RPMI7951 (cell line): ENCODE measurements around the gene ZNF792. TPM values are rescaled to one million over a fixed set of nuclear protein-coding genes. Genes with fewer than 3 reads are reported as not detected.
"Not testable (repeated sequence)": the region's sequence is repeated elsewhere in the genome, so short reads cannot be mapped to it uniquely, and the experiment has no call there.

Experiments used
- DNase-seq: peaks from one replicate; pipeline ENCODE4 v3.0.0-alpha.2; 2012; ENCODE audit warnings: low read depth
- total RNA-seq: library from RNA; depleted of rRNA; stranded (reverse); fragments of >200 nt; shearing (Covaris generic); gene quantifications from 2 replicates; pipeline ENCODE4 v1.2.3, GENCODE V29; 2014

ZNF792 gene
- total RNA-seq, 1 experiment from 2014 or later, result 7.4 TPM

DNA sequence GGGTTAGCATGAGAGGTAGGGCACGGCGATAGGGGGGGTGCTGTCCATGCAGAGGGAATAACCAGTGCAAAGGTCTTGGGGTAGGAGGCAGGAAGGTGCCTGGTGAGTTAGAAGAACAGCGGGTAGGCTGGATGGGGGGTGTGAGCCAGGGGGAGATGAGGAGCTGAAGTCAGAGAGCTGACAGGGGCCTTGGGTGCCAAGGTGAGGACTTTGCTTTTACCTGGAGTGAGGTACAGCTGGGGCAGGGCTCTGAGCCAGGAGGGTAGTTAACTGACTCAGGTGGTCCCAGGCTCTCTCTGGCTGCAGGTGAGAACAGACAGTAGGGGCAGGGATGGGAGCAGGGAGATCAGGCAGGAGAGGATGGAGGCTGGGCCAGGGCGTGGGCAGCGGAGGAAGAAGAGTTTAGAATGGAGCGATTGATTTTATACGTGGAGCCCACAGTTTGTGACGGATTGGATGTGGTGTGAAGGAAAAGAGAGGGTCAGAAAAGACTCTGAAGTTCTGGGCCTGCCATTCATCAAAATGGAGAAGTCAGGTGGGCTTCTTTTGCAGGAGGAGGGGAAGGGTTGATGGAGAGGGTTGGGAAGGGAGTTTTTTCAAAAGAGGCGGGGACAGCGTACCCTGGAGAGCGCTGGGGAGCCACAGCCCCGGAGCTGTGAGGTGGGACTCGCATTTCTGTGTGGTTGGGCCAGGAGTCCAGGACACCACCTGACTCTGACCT lies 34.9 kb upstream of the ZNF792 start:
- no peak for DNase-seq

DNA sequence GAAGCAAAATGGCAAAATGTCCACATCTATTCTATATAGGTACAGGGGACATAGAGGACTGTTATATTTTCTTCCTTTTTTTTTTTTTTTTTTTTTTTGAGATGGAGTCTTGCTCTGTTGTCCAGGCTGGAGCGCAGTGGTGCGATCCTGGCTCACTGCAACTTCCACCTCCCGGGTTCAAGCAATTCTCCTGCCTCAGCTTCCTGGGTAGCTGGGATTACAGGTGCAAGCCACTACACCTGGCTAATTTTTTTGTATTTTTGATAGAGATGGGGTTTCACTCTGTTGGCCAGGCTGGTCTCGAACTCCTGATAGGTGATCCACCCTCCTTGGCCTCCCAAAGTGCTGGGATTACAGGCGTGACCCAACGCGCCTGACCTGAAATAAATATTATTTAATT lies 34.2 kb upstream of the ZNF792 start:
- DNase-seq, result not testable (repeated sequence)

DNA sequence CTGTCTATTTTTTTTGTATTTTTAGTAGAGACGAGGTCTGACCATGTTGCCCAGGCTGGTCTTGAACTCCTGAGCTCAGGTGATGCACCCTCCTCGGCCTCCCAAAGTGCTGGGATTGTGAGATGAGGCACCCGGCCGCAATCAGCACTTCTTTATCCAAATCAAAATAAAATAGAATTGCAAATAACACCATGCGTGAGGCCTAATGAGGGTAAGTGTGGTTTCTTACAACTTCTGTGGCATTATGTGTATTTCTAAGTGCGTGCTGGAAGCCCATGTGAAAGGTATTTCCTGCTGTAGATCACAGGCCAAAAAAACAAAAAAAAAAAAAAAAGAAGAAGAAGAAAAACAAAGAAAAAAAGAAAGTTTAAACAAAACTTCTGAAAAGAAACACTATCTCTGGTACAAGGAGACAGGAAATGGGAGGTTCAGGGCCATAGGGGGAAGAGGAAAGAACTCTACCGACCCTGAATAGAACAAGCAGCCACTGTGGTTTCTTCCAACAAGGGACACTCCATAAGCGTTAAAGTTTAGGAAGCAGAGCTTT lies 33.1 kb upstream of the ZNF792 start:
- no peak for DNase-seq

DNA sequence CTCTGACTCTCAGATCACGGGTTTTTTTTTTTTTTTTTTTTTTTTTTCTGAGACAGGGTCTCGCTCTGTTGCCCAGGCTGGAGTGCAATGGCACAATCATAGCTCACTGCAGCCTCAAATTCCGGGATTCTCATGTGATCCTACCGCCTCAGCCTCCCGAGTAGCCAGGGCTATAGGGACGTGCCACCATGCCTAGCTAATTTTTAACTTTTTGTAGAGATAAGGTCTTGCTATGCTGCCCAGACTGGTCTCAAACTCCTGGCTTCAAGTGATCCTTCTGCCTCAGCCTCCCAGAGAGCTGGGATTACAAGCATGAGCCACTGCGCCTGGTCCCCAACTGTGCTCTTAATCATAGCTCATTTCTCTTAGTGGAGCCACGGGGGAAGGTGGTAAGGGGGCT lies 31.5 kb upstream of the ZNF792 start:
- no peak for DNase-seq

DNA sequence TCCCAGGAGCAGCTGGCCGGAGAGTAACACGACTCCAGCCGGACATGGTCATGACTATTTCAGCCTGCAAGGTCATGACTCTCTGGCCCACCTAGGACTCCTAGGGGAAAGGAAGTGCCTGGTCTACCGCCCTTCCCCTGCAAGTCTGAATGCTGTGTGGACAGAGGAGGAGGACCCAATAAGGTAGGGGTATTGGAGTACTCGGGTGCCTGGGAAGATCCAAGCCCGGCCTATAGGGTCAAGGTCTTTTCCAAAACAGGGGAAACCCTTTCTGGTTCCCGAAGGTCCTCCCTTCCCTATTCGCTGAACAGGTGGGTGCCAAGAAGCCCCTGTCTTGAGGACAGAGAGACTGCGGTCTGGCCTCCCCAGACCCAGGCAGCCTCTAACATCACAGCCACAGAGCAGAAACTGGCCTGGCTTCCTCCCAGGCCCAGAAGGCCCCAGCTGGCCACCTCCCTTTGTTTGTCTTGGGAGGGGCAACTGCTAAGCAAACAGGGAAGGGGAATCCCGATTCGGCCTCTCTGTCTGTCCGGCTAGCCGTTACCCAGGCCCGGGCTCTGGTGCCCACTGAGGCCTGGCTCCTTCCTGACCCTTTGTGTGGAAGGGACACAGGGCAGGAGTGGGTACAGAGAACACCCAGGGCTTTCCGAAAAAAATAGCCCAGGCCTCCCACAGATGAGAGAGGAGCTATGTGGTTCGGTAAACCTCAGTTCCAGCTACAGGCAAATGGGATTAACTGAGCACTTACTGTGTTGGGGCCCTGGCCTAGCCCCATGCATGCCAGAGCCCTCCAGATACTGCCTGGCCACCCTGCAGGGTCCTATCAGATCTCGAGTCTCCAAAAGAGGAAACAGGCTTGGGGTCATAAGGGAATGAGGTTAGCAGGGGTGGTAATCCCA lies 30.9 kb upstream of the ZNF792 start:
- DNase-seq, result no peak

DNA sequence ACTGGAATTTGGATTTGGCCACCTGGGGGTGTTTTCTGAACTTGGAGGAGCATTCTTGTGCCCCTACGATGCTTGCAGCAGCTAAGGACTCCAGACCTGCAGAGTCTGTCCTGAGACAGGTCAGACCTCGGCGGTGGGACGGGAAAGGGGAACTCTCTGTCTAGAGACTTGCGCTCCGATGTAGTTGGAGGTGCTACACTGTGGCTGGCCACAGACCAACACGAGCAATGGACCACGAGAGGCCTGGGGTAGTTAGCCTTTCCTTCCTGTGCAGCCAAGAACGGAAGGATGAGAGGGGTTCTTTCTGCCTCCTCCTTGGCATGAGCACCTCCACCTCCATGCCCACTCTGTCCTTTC lies 30.2 kb upstream of the ZNF792 start:
- no peak for DNase-seq

DNA sequence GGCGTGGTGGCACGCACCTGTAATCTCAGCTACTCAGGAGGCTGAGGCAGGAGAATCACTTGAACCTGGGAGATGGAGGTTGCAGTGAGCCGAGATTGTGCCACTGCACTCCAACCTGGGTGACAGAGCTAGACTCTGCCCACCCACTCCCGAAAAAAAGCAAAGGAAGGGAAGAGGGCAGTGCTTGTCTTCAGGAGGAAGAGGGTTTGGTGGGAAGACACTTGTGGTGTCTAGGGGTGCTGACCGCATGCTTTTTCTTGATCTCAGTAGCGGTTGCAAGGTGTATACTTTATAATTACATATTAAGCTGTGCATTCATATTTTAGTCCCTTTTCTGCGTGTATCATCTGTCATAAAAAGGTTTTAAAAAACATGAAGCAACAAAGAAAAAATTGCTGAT lies 28.6 kb upstream of the ZNF792 start:
- DNase-seq, result not testable (repeated sequence)

DNA sequence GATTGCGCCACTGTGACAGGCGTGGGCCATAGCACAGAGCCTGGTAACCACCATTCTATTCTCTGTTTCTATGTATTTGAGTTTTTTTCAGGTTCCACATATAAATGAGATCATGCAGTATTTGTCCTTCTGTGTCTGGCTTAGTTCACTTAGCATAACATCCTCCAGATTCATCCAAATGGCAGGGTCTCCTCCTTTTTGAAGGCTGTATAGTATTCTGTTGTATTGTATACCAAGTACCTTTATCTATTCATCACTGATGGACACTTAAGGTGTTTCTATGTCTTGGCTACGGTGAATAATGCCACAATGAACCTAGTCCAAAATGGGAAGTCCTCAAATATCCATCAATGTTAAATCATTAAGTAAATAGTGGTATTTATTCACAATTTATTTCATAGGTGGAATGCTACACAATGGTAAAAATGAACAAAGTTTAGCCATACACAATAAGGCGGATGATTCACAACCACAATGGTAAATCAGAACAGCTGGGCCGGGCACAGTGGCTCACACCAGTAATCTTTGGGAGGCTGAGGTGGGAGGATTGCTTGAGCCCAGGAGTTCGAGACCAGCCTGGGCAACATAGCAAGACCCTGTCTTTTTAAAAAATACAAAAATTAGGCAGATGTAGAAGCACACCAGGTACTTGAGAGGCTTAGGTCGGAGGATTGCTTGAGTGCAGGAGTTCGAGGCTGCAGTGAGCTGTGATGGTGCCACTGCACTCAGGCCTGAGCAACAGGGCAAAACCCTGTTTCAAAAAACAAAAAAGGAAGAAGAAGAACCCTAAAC lies 27.7 kb upstream of the ZNF792 start:
- no peak for DNase-seq

DNA sequence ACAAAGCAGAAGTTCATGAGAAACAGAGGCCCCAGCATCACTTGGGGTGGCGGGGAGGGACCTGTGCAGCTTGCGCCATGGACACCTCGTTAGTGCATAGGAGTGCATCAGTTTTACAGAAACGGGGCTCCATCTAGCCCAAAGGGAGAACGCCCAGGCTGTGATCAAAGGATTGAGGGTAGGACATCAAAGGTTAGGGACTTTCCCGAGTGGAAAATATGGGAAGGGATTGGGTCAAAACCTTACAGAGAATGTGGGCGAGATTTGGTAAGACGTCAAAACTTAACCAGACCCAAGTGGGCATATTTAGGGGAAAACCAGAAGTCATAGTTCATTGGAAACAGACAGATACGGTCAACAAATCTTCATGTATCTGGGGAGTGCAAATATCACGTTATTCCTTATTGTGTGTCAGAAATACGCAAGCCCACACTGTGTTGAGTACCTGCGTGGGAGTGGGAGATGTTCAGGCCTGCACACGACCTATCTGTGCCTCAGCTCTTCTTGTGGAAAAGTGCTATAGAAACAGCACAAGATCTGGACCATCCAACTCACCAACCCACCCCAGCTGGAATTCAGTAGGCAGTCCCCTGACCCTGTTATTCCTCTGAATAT lies 26.7 kb upstream of the ZNF792 start:
- no peak for DNase-seq

DNA sequence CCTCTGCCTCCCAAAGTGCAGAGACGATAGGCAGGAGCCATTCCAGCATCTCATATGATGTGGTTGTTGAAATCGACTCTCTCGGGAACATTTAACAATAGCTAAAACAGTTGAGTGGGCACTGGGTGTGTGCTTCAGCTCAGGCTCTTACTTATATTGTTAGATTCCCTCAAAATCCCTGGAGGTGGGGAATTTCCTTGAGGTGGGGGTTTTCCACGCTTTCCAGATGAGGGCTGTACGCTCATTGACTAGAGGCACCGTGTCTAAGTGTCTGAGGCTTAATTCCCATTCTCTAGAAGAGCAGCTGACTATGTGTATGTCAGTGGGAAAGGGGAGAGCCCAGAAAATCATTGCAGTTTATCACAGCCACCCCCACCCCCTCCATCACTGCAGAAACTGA lies 25.3 kb upstream of the ZNF792 start:
- no peak for DNase-seq

DNA sequence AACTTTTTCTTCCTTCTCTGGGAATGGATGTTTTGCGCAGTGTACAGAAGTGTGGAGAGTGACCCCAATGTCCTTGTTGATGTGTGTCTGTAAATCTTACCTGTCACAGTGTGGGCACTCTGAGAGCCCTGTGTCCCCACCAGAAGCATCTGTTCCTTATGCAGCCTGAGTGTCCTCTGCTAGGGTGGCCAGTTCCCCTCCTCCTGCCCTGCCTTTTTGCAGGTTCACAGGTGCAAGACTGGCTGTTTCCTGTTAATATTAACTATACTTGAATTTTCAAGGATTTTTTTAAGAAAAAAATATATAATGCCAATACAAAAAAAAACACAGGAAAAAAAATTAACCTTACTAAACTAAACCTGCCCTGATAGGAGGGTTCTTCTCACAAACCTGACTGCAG lies 24.1 kb upstream of the ZNF792 start:
- DNase-seq, result no peak

DNA sequence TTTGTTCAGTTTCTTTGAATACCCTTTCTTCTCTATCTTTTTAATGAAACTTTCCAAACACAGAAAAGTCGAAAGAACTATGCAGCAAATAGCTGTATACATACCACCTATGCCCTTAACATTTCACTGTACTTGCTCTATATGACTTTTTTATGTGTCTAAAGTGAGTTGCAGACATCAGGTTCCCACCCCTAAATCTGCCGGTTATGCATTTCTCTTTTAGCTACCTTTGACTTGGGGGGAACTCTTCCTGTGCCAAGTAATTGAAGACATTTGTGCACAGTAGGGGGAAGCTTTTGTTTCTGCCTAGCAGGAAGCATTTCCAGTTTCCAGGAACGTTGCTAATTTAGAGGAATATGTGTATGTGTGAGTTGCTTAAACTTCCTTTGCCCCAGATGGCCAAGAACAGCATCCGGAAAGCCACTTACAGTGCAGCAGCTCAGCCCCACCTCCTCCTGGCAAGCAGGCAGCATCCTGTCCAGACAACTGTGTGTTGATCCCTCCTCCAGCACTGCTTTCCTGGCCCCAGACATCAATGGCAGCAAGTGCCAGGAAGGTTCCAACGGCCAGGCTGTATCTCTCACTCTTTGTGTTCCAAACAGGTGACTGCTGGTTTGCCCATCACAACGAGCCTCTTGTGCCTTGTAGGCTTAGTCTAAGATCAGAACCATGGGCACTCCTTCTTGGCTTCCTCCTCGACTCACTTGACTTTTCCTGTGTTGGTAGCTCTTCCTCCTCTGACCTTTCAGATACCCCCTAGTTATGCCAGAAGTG lies 21.4 kb upstream of the ZNF792 start:
- peak; percentile 34 for DNase-seq

DNA sequence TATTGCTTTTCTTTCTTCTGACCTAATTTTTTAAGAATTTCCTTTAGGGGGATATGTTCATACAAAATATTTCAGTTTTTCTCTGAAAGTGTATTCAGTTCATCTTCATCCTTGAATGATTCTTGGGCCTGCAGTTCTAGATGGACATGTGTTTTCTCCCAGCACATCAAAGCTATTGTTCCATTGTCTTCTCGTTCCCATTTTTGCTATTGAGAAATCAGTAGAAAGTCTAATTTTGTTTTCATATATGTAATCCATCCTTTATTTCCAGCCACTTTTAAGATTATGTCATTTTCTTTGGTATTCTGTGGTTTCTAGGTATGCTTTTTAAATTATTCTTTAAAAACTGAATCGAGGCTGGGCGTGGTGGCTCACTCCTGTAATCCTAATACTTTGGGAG lies 20.3 kb upstream of the ZNF792 start:
- no peak for DNase-seq

DNA sequence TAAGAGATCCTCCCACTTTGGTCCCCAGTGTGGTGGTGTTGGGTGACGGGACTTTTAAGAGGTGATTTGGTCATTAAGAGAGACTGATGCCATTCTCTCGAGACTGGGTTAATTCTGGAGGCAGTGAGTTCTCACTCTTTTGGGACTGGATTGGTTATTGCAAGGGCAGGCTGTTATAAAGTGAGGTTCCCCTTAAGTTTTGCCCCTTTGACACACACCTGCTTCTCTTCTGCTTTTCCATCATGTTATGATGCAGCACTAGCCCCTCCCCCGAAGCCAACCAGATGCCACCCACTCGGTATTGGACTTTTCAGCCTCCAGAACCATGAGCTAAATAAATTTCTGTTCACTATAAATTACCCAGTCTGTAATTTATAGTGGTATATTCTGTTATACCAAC lies 19.8 kb upstream of the ZNF792 start:
- DNase-seq, result no peak

DNA sequence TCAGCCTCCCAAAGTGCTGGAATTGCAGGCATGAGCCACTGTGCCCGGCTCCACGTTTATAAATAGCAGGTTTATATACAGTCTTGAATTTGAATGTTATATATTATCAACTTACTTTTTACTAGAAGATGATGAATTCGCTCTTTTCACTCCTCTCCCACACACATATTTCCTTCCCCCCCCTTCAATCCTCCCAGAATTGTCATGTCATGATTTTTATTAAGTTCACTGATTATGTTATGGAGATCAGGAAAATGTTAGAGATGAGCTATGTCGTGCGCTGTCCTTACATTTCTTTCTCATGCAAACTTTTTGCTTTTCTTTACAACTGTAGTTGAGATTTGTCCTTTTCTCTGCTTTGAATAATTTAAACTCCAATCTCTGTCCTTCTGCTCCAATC lies 18.2 kb upstream of the ZNF792 start:
- DNase-seq, result no peak

DNA sequence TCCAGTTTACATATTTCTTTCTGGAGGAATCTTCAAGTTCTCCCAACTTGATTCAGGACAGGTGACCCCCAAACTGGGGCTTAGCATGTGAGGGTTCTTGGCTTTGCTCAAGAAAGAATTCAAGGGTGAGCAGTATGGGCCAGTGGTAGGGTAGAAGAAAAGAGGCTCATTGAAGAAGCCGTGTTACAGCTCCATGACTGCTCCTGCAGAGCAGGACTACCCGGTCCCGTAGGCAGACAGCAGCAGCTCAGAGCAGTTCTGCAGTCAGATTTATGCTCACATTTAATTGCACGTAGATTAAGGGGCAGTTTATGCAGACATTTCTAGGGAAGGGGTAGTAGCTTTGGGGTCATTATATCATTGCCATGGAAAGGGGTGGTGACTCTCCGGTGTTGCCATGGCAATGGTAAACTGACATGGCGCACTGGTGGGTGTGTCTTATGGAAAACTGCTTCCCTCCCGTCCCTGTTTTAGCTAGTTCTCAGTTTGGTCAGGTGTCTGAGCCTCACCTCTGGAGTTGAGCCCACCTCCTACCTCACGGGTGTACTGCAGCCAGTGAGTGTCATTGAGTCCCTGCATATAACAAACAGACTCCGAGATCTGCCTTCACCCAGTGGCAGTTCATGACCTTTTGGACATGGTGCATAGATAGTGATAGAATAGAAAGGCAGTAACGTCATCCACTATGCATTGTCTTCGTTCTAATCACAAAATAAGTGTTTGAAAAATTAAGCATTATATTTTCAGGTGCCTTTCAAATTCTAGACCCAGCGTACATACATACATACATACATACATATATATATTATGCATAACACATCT lies 16.0 kb upstream of the ZNF792 start:
- no peak for DNase-seq

DNA sequence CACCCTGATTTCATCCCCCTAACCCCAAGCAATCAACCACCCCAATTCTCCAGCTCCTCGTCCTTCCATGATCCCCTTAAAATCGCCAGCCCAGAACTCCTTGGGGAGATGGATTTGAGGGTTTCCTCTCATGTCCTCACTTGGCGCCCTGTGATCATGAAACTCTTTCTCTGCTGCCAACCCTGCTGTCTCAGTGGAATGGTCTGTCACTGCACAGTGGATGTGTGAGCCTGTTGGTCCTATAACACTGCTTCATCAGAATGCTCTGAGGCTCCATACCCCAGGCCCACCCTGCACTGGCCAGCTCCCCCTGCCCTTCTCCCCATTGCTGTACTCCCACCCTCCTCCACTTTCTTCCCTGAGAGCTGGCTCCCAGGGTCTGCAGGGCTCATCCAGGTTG lies 12.6 kb upstream of the ZNF792 start:
- DNase-seq, result no peak

DNA sequence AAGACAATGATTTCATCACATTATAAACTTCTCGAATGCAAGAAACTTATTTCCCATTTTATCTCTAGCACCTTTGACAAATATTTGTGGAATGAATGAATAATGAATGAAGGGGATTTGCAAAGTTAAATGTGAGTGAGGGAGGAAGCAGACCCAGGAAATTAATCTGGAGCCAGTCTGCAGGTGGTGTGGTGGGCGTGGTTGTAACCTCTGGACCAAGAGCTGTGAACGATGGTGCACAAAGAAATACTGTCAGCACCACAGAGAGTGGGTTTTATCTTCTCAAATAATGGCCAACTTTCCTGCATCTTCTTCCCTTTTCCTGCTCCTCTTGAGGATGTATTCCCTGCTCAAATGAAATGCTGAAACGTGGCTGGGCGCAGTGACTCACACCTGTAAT lies 11.0 kb upstream of the ZNF792 start:
- DNase-seq, result no peak

DNA sequence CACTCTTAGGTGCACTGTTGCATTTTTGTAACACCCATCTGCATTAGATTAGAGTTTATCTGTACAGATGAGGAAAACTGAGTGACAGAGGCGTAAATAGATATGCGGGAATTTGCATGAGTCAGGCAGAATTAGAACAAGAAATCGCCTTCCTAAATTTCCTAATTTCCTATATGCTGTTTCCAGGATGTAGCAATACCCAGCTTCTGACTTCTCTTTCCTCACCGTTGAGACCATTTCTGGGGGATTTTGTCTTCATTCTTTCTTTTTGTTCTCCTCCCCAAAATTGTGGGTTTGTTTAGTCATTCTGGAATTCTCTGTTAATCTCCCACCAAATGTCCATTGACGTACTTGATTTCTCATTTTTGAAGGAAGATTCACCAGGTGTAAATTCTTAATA lies 10.6 kb upstream of the ZNF792 start:
- DNase-seq, result no peak

DNA sequence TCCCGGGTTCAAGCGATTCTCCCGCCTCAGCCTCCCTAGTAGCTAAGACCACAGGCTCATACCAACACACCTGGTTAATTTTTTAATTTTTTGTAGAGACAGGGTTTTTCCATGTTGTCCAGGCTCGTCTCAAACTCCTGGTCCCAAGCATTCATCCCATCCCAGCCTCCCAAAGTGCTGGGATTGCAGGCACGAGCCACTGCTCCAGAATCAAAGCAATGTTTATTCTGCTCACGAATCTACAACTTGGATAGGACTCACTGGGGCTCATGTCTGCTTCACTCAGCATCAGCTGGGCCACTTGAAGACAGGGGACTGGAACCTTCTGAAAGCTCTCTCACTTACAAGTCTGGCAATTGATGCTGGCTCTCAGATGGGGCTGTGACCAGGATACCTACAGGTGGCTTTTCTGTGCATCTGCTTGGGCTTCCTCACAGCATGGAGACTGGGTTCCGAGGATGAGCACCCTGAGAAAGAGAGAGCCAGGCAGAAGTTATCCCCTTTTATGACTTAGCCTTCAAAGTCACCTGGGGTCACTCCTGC lies 8.2 kb upstream of the ZNF792 start:
- no peak for DNase-seq
